ENCODE measurements around the gene COCH.

The COCH gene

GRCh38 chr14:30854492-30854891 is 19.9 kb upstream of the COCH start:
- H3K9ac ChIP-seq (ENCODE audit: low read length), result no peak overlapping the region
- DNase-seq (ENCODE audit: low read depth), result no peak
- H3K36me3 ChIP-seq (ENCODE audit: control insufficient read depth, insufficient read depth, low read length, severe bottlenecking), result no peaks in the 10 kb centered on the region
- H3K4me1 ChIP-seq (ENCODE audit: control insufficient read depth, insufficient read depth, low read length), result peaks cover 6% of the 10 kb centered on the region
- no peaks in the 10 kb centered on the region for H3K9me3 ChIP-seq (ENCODE audit: control insufficient read depth, low read length)
- H3K4me3 ChIP-seq (ENCODE audit: low read length), result no peak overlapping the region
- H3K27me3 ChIP-seq (replicated peaks; ENCODE audit: control insufficient read depth, insufficient read depth, low read length), result no peaks in the 10 kb centered on the region

- Histone ChIP-seq H3K4me3 (ENCODE audit: low read length) (no peak overlapping the region), H3K36me3 (ENCODE audit: control insufficient read depth, insufficient read depth, low read length, severe bottlenecking) (no peaks in the 10 kb centered on the region), H3K4me1 (ENCODE audit: control insufficient read depth, insufficient read depth, low read length) (no peaks in the 10 kb centered on the region), H3K9ac (ENCODE audit: low read length) (no peak overlapping the region), H3K27me3 (replicated peaks; ENCODE audit: control insufficient read depth, insufficient read depth, low read length) (no peaks in the 10 kb centered on the region), H3K9me3 (ENCODE audit: control insufficient read depth, low read length) (no peaks in the 10 kb centered on the region)
- no peak for DNase-seq (ENCODE audit: low read depth)
Measured at GRCh38 chr14:30855345-30856037, 18.9 kb upstream of the COCH start.

- Histone ChIP-seq H3K4me3 (ENCODE audit: low read length) (no peak overlapping the region), H3K9me3 (ENCODE audit: control insufficient read depth, low read length) (peaks cover 4% of the 10 kb centered on the region), H3K9ac (ENCODE audit: low read length) (no peak overlapping the region), H3K4me1 (ENCODE audit: control insufficient read depth, insufficient read depth, low read length) (no peaks in the 10 kb centered on the region), H3K27me3 (replicated peaks; ENCODE audit: control insufficient read depth, insufficient read depth, low read length) (peaks cover 6% of the 10 kb centered on the region), H3K36me3 (ENCODE audit: control insufficient read depth, insufficient read depth, low read length, severe bottlenecking) (no peaks in the 10 kb centered on the region)
- DNase-seq (ENCODE audit: low read depth), result no peak
Measured at GRCh38 chr14:30861200-30861599, 13.2 kb upstream of the COCH start.

- Histone ChIP-seq H3K36me3 (ENCODE audit: control insufficient read depth, insufficient read depth, low read length, severe bottlenecking) (no peaks in the 10 kb centered on the region), H3K4me1 (ENCODE audit: control insufficient read depth, insufficient read depth, low read length) (no peaks in the 10 kb centered on the region), H3K9ac (ENCODE audit: low read length) (no peak overlapping the region), H3K4me3 (ENCODE audit: low read length) (no peak overlapping the region), H3K9me3 (ENCODE audit: control insufficient read depth, low read length) (peaks cover 4% of the 10 kb centered on the region), H3K27me3 (replicated peaks; ENCODE audit: control insufficient read depth, insufficient read depth, low read length) (peaks cover 12% of the 10 kb centered on the region)
- DNase-seq (ENCODE audit: low read depth), result no peak
Measured at GRCh38 chr14:30864934-30865333, 9.4 kb upstream of the COCH start.

- Histone ChIP-seq H3K27me3 (replicated peaks; ENCODE audit: control insufficient read depth, insufficient read depth, low read length) (peaks cover 15% of the 10 kb centered on the region), H3K9ac (ENCODE audit: low read length) (no peak overlapping the region), H3K9me3 (ENCODE audit: control insufficient read depth, low read length) (no peaks in the 10 kb centered on the region), H3K4me1 (ENCODE audit: control insufficient read depth, insufficient read depth, low read length) (no peaks in the 10 kb centered on the region), H3K36me3 (ENCODE audit: control insufficient read depth, insufficient read depth, low read length, severe bottlenecking) (no peaks in the 10 kb centered on the region), H3K4me3 (ENCODE audit: low read length) (no peak overlapping the region)
- DNase-seq (ENCODE audit: low read depth), result no peak
Measured at GRCh38 chr14:30868736-30869135, 5.6 kb upstream of the COCH start.

GRCh38 chr14:30869551-30870155 is 4.7 kb upstream of the COCH start:
- peaks cover 22% of the 10 kb centered on the region for H3K27me3 ChIP-seq (replicated peaks; ENCODE audit: control insufficient read depth, insufficient read depth, low read length)
- no peaks in the 10 kb centered on the region for H3K36me3 ChIP-seq (ENCODE audit: control insufficient read depth, insufficient read depth, low read length, severe bottlenecking)
- H3K4me3 ChIP-seq (ENCODE audit: low read length), result no peak overlapping the region
- H3K9ac ChIP-seq (ENCODE audit: low read length), result no peak overlapping the region
- peaks cover 2% of the 10 kb centered on the region for H3K4me1 ChIP-seq (ENCODE audit: control insufficient read depth, insufficient read depth, low read length)
- DNase-seq (ENCODE audit: low read depth), result no peak
- H3K9me3 ChIP-seq (ENCODE audit: control insufficient read depth, low read length), result no peaks in the 10 kb centered on the region

- H3K4me3 ChIP-seq (ENCODE audit: low read length), result no peak overlapping the region
- no peak for DNase-seq (ENCODE audit: low read depth)
- peaks cover 39% of the 10 kb centered on the region for H3K27me3 ChIP-seq (replicated peaks; ENCODE audit: control insufficient read depth, insufficient read depth, low read length)
- peaks cover 11% of the 10 kb centered on the region for H3K4me1 ChIP-seq (ENCODE audit: control insufficient read depth, insufficient read depth, low read length)
- no peaks in the 10 kb centered on the region for H3K36me3 ChIP-seq (ENCODE audit: control insufficient read depth, insufficient read depth, low read length, severe bottlenecking)
- H3K9me3 ChIP-seq (ENCODE audit: control insufficient read depth, low read length), result no peaks in the 10 kb centered on the region
- no peak overlapping the region for H3K9ac ChIP-seq (ENCODE audit: low read length)
Measured at GRCh38 chr14:30872602-30873001, 1.8 kb upstream of the COCH start.

- Histone ChIP-seq H3K36me3 (ENCODE audit: control insufficient read depth, insufficient read depth, low read length, severe bottlenecking) (no peaks in the 10 kb centered on the region), H3K4me3 (ENCODE audit: low read length) (peak overlapping the region; percentile 75), H3K9me3 (ENCODE audit: control insufficient read depth, low read length) (no peaks in the 10 kb centered on the region), H3K9ac (ENCODE audit: low read length) (no peak overlapping the region), H3K4me1 (ENCODE audit: control insufficient read depth, insufficient read depth, low read length) (peaks cover 11% of the 10 kb centered on the region), H3K27me3 (replicated peaks; ENCODE audit: control insufficient read depth, insufficient read depth, low read length) (peaks cover 39% of the 10 kb centered on the region)
- DNase-seq (ENCODE audit: low read depth), result no peak
Measured at GRCh38 chr14:30873308-30874119, 845 bp upstream of the COCH start.

GRCh38 chr14:30874999-30875787 is 834 bp downstream of the COCH start:
- H3K27me3 ChIP-seq (replicated peaks; ENCODE audit: control insufficient read depth, insufficient read depth, low read length), result peaks cover 33% of the 10 kb centered on the region
- DNase-seq (ENCODE audit: low read depth), result no peak
- no peaks in the 10 kb centered on the region for H3K9me3 ChIP-seq (ENCODE audit: control insufficient read depth, low read length)
- H3K4me1 ChIP-seq (ENCODE audit: control insufficient read depth, insufficient read depth, low read length), result peaks cover 11% of the 10 kb centered on the region
- H3K4me3 ChIP-seq (ENCODE audit: low read length), result peak overlapping the region; percentile 75
- H3K9ac ChIP-seq (ENCODE audit: low read length), result no peak overlapping the region
- no peaks in the 10 kb centered on the region for H3K36me3 ChIP-seq (ENCODE audit: control insufficient read depth, insufficient read depth, low read length, severe bottlenecking)

- Histone ChIP-seq H3K9me3 (ENCODE audit: control insufficient read depth, low read length) (no peaks in the 10 kb centered on the region), H3K27me3 (replicated peaks; ENCODE audit: control insufficient read depth, insufficient read depth, low read length) (peaks cover 33% of the 10 kb centered on the region), H3K36me3 (ENCODE audit: control insufficient read depth, insufficient read depth, low read length, severe bottlenecking) (no peaks in the 10 kb centered on the region), H3K4me1 (ENCODE audit: control insufficient read depth, insufficient read depth, low read length) (peaks cover 11% of the 10 kb centered on the region), H3K9ac (ENCODE audit: low read length) (no peak overlapping the region), H3K4me3 (ENCODE audit: low read length) (no peak overlapping the region)
- no peak for DNase-seq (ENCODE audit: low read depth)
Measured at GRCh38 chr14:30875788-30876053, 1.4 kb downstream of the COCH start.

- peaks cover 11% of the 10 kb centered on the region for H3K4me1 ChIP-seq (ENCODE audit: control insufficient read depth, insufficient read depth, low read length)
- no peaks in the 10 kb centered on the region for H3K36me3 ChIP-seq (ENCODE audit: control insufficient read depth, insufficient read depth, low read length, severe bottlenecking)
- no peaks in the 10 kb centered on the region for H3K9me3 ChIP-seq (ENCODE audit: control insufficient read depth, low read length)
- H3K4me3 ChIP-seq (ENCODE audit: low read length), result no peak overlapping the region
- peaks cover 33% of the 10 kb centered on the region for H3K27me3 ChIP-seq (replicated peaks; ENCODE audit: control insufficient read depth, insufficient read depth, low read length)
- no peak overlapping the region for H3K9ac ChIP-seq (ENCODE audit: low read length)
- no peak for DNase-seq (ENCODE audit: low read depth)
Measured at GRCh38 chr14:30876692-30877091, 2.3 kb downstream of the COCH start.

Data from adipocyte (in vitro differentiated cells).